ENCODE results near the gene NES.

The NES gene

DNA sequence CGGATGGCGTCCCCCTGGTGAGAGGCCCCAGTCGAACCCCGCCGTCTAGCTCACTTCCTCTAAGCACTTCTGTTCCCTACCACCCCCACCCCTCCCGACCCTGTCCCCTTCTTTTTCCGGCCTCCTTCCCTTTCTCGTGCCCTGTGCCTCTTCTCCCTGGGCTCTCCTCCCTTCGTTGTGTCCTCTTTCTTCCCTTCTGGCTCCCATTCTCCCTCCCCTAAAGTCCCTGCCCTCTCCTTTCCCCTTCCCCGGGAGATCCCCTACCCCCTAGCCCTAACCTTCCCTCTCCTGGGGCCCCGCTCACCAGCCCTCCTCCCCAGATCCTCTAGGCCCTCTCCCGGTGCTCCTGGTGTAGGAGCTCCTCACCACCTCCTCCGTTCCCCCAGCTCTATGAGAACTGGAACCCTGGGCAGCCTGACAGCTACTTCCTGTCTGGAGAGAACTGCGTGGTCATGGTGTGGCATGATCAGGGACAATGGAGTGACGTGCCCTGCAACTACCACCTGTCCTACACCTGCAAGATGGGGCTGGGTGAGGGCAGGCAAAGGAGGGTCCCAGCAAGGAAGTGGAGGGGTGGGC is 19.4 kb downstream of the NES start:
- Histone ChIP-seq H3K27me3 (peaks cover 65% of the 10 kb centered on the region), H3K4me3 (no peak overlapping the region), H3K9me3 (no peaks in the 10 kb centered on the region), H3K4me2 (peak overlapping the region; percentile 76), H3K9ac (no peak overlapping the region), H3K27ac (no peak overlapping the region), H4K20me1 (peaks cover 45% of the 10 kb centered on the region), H3K36me3 (no peaks in the 10 kb centered on the region), H3K4me1 (peaks cover 57% of the 10 kb centered on the region)
- no peak for TF ChIP-seq Cebpa-rat (IDR thresholded peaks at IDR 0.05)

DNA sequence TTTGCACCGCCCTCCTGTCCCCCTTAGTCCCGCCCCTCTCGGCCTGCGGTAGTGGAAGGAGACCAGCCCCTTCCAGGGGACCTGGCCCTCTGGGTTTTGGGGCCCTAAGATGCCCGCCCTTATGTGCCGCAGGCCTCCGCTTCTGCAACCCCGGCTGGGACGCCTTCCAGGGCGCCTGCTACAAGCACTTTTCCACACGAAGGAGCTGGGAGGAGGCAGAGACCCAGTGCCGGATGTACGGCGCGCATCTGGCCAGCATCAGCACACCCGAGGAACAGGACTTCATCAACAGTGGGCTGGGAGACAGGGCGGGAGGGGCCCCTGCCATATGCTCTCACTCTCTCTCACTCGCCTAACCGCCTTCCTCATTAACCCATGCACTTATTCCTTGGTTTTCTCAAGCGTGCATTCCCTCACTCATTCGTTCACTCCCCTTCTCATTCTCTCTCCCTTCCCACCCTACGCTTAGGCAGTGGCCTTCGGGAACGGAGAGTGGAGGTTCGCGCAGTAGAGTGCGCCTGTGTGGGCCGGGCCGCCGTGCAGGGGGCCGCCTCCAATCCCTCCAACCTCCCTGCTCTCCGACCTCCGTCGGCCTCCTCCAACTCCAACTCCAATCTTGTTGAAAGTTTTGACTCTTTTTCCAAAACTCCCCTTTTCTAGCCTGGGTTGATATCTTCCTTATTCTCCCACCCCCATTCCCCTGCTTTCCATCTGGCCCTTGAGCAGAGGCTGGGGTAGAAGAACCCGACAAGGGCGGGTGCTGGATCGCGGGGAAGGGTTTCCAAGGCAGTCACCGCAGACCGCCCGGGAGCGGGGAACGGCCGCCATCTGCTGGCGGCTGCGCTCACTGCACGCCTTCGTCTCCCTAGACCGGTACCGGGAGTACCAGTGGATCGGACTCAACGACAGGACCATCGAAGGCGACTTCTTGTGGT is 20.1 kb downstream of the NES start:
- no peak overlapping the region for H3K9ac ChIP-seq
- peak overlapping the region; percentile 76 for H3K4me2 ChIP-seq
- peaks cover 49% of the 10 kb centered on the region for H3K4me1 ChIP-seq
- no peaks in the 10 kb centered on the region for H3K9me3 ChIP-seq
- TF ChIP-seq Cebpa-rat (IDR thresholded peaks at IDR 0.05) = no peak
- peaks cover 52% of the 10 kb centered on the region for H4K20me1 ChIP-seq
- H3K36me3 ChIP-seq = no peaks in the 10 kb centered on the region
- H3K4me3 ChIP-seq = peak overlapping the region; percentile 36; the same call in 1 of the 2 replicates
- peaks cover 72% of the 10 kb centered on the region for H3K27me3 ChIP-seq
- no peak overlapping the region for H3K27ac ChIP-seq

DNA sequence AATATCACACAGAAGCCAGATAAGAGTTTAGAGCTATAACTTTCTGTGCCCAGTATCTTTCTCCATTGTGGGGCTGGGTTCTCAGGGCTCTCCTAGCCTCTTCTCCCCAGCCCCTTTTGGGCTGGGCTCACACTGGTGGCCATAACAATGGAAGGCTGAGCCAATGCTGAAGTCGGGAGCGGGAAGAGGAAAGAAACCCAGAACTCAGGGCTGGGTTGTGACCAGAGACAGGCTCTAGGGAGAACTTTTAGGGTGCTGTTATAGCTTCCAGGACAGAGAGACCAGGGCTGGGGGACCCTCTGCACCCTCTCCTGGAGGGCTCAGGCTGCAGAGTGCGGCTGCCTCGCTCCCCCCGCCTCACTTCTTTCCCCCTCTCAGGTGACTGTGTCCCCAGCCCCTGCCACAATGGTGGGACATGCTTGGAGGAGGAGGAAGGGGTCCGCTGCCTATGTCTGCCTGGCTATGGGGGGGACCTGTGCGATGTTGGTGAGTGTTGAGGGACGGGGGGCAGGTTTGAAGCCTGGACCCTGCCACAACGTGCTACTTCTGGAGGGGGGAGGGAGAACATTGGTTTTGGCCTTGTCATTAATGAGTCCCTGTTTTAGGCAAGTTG is 21.2 kb downstream of the NES start:
- Histone ChIP-seq H3K4me3 (no peak overlapping the region), H3K4me2 (no peak overlapping the region), H3K27ac (no peak overlapping the region), H3K27me3 (peaks cover 83% of the 10 kb centered on the region), H4K20me1 (peaks cover 61% of the 10 kb centered on the region), H3K4me1 (peaks cover 39% of the 10 kb centered on the region), H3K9ac (no peak overlapping the region), H3K36me3 (no peaks in the 10 kb centered on the region), H3K9me3 (no peaks in the 10 kb centered on the region)
- no peak for TF ChIP-seq Cebpa-rat (IDR thresholded peaks at IDR 0.05)

DNA sequence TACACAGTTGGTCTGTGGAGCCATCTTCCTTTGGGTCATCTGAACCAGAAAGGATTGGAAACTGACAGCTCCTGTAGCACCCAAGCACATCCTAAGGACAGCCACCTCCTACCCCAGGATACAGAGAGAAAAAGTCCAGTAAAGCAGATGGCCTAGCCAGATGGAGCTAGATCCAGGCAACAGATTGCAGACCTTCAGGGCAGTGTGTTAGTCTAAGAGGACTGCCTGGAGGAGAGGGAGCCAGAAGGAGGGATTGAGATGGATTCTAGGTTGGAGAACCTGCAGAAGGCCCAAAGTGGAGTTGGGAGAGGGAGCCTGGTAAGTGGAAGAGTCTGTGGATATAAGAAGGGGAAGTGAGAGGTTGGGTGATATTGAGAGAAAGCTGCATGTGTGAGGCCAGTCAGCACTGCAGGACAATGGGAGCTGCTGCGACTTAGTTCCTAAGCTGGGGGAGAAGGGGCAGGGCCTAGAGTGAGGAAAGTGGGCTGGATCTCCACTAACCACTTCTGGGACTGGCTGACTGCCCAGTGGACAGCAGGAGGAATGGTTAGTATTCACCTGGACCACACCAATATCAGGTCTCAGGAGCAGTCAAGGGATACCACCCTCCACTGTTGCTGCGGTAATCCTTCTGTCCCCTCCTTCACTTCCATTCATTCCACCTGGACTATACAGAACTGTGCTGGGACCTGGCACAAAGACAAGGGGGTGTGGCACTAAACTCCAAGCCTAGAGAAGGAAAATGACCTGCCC is 21.9 kb downstream of the NES start:
- Histone ChIP-seq H3K9me3 (no peaks in the 10 kb centered on the region), H3K4me1 (peaks cover 32% of the 10 kb centered on the region), H3K27ac (no peak overlapping the region), H3K36me3 (no peaks in the 10 kb centered on the region), H3K27me3 (peaks cover 90% of the 10 kb centered on the region), H3K4me2 (no peak overlapping the region), H3K4me3 (no peak overlapping the region), H4K20me1 (peaks cover 66% of the 10 kb centered on the region), H3K9ac (no peak overlapping the region)
- TF ChIP-seq Cebpa-rat (IDR thresholded peaks at IDR 0.05) = no peak

DNA sequence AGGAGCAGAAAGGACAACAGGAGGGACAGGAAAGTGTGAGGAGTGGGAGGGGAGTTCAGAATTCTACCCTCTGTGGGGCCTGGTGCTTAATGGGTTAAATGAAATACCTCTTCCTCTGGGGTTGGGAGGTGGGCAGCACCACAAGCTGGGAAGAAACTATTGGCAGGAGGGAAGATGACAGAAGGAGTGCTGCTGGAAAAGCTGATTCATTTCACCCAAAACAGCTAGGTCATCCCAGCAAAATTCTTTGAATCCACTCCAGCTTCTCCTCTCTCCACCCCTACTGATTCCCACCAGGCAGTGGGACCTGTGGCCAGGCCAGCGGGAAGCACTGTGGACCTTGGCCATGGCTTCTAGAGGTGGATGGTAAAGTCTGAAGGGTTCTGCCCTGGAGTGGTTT is 22.5 kb downstream of the NES start:
- Histone ChIP-seq H3K4me3 (no peak overlapping the region), H3K9me3 (no peaks in the 10 kb centered on the region), H3K4me1 (peaks cover 26% of the 10 kb centered on the region), H3K4me2 (no peak overlapping the region), H3K36me3 (no peaks in the 10 kb centered on the region), H3K9ac (no peak overlapping the region), H4K20me1 (peaks cover 66% of the 10 kb centered on the region), H3K27ac (no peak overlapping the region), H3K27me3 (peaks cover 96% of the 10 kb centered on the region)
- TF ChIP-seq Cebpa-rat (IDR thresholded peaks at IDR 0.05) = no peak

DNA sequence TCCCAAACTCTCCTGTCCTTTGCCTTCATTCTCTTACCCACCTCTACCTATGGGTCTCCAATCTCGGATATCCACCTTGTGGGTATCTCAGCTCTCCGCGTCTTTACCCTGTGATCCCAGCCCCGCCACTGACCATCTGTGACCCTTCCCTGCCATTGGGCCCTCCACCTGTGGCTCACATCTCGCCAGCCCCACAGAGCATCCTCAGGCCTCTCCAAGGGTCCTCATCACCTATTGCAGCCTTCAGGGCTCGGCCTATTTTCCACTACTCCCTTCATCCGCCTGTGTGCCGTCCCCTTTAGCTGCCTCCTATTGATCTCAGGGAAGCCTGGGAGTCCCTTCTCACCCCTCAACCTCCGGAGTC is 24.2 kb downstream of the NES start:
- Histone ChIP-seq H3K4me2 (no peak overlapping the region), H3K36me3 (no peaks in the 10 kb centered on the region), H3K27me3 (peaks cover 100% of the 10 kb centered on the region), H3K4me1 (peaks cover 21% of the 10 kb centered on the region), H3K9ac (no peak overlapping the region), H3K9me3 (no peaks in the 10 kb centered on the region), H3K4me3 (no peak overlapping the region), H4K20me1 (peaks cover 76% of the 10 kb centered on the region), H3K27ac (no peak overlapping the region)
- no peak for TF ChIP-seq Cebpa-rat (IDR thresholded peaks at IDR 0.05)

DNA sequence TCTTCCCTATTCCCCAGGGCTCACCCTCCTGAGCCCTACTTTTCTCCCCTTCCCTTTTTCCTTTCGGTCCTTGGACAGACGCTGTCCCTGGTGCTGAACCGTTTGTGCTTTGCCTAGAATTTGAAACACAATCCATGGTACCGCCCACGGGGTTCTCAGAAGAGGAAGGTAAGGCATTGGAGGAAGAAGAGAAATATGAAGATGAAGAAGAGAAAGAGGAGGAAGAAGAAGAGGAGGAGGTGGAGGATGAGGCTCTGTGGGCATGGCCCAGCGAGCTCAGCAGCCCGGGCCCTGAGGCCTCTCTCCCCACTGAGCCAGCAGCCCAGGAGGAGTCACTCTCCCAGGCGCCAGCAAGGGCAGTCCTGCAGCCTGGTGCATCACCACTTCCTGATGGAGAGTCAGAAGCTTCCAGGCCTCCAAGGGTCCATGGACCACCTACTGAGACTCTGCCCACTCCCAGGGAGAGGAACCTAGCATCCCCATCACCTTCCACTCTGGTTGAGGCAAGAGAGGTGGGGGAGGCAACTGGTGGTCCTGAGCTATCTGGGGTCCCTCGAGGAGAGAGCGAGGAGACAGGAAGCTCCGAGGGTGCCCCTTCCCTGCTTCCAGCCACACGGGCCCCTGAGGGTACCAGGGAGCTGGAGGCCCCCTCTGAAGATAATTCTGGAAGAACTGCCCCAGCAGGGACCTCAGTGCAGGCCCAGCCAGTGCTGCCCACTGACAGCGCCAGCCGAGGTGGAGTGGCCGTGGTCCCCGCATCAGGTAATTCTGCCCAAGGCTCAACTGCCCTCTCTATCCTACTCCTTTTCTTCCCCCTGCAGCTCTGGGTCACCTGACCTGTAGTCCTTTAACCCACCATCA is 24.8 kb downstream of the NES start:
- H3K9ac ChIP-seq = no peak overlapping the region
- H3K27me3 ChIP-seq = peaks cover 100% of the 10 kb centered on the region
- peaks cover 82% of the 10 kb centered on the region for H4K20me1 ChIP-seq
- no peaks in the 10 kb centered on the region for H3K36me3 ChIP-seq
- no peak for TF ChIP-seq Cebpa-rat (IDR thresholded peaks at IDR 0.05)
- no peak overlapping the region for H3K27ac ChIP-seq
- no peaks in the 10 kb centered on the region for H3K9me3 ChIP-seq
- H3K4me2 ChIP-seq = no peak overlapping the region
- peaks cover 16% of the 10 kb centered on the region for H3K4me1 ChIP-seq
- no peak overlapping the region for H3K4me3 ChIP-seq

DNA sequence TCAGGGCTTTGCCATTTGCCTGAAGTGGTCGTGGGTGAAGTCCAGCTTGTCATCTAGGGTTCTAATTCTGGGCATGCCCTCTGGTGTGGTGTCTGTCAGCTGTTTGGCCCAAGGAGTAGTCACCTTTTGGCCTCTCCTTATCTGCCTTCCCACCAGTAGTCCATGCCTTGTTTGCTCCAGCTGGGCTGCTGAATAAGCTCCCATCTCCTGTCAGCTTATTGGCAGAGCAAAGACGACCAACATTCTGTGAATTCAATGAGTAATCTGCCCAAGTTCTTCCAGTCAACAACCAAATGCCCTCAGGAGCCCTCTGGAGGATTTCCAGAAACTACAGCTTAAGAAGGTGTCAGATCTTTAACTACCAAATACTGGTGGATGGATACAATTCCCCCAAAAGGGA is 28.3 kb downstream of the NES start:
- no peak for TF ChIP-seq Cebpa-rat (IDR thresholded peaks at IDR 0.05)

DNA sequence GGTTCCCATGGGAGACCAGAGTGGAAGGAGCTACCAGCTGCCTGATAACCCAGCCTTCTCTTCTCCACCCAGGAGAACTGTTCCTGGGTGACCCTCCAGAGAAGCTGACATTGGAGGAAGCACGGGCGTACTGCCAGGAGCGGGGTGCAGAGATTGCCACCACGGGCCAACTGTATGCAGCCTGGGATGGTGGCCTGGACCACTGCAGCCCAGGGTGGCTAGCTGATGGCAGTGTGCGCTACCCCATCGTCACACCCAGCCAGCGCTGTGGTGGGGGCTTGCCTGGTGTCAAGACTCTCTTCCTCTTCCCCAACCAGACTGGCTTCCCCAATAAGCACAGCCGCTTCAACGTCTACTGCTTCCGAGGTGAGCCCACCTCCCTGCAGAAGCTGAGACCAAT is 28.7 kb downstream of the NES start:
- no peak for TF ChIP-seq Cebpa-rat (IDR thresholded peaks at IDR 0.05)
- Histone ChIP-seq H4K20me1 (peaks cover 65% of the 10 kb centered on the region; the same call in 1 of the 2 replicates), H3K4me3 (no peak overlapping the region), H3K9me3 (no peaks in the 10 kb centered on the region), H3K9ac (no peak overlapping the region), H3K4me2 (no peak overlapping the region), H3K27ac (no peak overlapping the region), H3K27me3 (peaks cover 99% of the 10 kb centered on the region), H3K4me1 (peaks cover 17% of the 10 kb centered on the region), H3K36me3 (no peaks in the 10 kb centered on the region)

More for the DNA sequence above, 28.3 kb downstream of the NES start:
- Histone ChIP-seq H3K9ac (no peak overlapping the region), H3K27ac (no peak overlapping the region), H3K36me3 (no peaks in the 10 kb centered on the region), H3K9me3 (no peaks in the 10 kb centered on the region), H3K4me2 (no peak overlapping the region), H4K20me1 (peaks cover 68% of the 10 kb centered on the region; the same call in 1 of the 2 replicates), H3K4me1 (peaks cover 13% of the 10 kb centered on the region), H3K27me3 (peaks cover 99% of the 10 kb centered on the region), H3K4me3 (no peak overlapping the region)
